GM13977 (cell line): ENCODE data around the gene LAMA5.

Experiments
- DNase-seq: peaks from one replicate; pipeline ENCODE4 v3.0.0; 2012; ENCODE audit warnings: low spot score
- CTCF ChIP-seq: IDR thresholded peaks from 2 replicates; pipeline ENCODE4 v1.5.1; 2012; ENCODE audit warnings: mild to moderate bottlenecking, control low read depth; ENCODE audit not compliant: insufficient read depth; ENCODE audit errors: extremely low read depth, missing control alignments
- in situ Hi-C: fragments of 300-500 bp; cut with MboI; formaldehyde crosslinking; loops from one replicate; pipeline ENCODE4 v1.12.0; 2022; ENCODE audit warnings: low sequenced_read_pairs, low pct_unique_long_range_greater_than_20kb, mixed read lengths, inconsistent platforms; ENCODE audit not compliant: unreplicated experiment

LAMA5 gene

GRCh38 chr20:62291251-62292066 is 75.7 kb downstream of the LAMA5 start:
- no peak for DNase-seq
- in situ Hi-C loops = no loop called here
- no peak for TF ChIP-seq CTCF

- no peak for TF ChIP-seq CTCF
- no peak for DNase-seq
- in situ Hi-C loops = no loop called here
Observed at GRCh38 chr20:62289898-62290297, 77.2 kb downstream of the LAMA5 start.

GRCh38 chr20:62289131-62289530 is 78.0 kb downstream of the LAMA5 start:
- in situ Hi-C loops = no loop called here
- no peak for DNase-seq
- no peak for TF ChIP-seq CTCF

GRCh38 chr20:62288535-62289105 is 78.5 kb downstream of the LAMA5 start:
- no peak for DNase-seq
- in situ Hi-C loops = no loop called here
- TF ChIP-seq CTCF = no peak

- no peak for DNase-seq
- TF ChIP-seq CTCF = no peak
- in situ Hi-C loops = no loop called here
Observed at GRCh38 chr20:62287759-62288534, 79.2 kb downstream of the LAMA5 start.

GRCh38 chr20:62287129-62287528 is 80.0 kb downstream of the LAMA5 start:
- no peak for TF ChIP-seq CTCF
- in situ Hi-C loops = no loop called here
- no peak for DNase-seq
